Natural killer cell (primary cell): ENCODE results near the gene C1orf159. TPM values are rescaled to one million over a fixed set of nuclear protein-coding genes. Genes with fewer than 3 reads are reported as not detected.

ENCODE experiments used
- ATAC-seq, 3 donors: fragments of 150-1000 bp in 2 of 3; fragments of 200-7000 bp in 1 of 3; cut with Tn5 transposase; 1 replicate in 1 of 3; 2 replicates in 2 of 3; pipeline ENCODE4 v1.10.0; 2021; ENCODE audit warnings: mild to moderate bottlenecking in 2 of 3, moderate library complexity in 2 of 3
- DNase-seq, 2 donors: peaks; one replicate each; pipeline versions ENCODE4 v3.0.0 to v3.0.0-alpha.2; 2013 to 2021; ENCODE audit warnings: mixed read lengths in 1 of 2
- H3K27ac ChIP-seq: one replicate; pipeline ENCODE4 v1.5.1; 2013; ENCODE audit warnings: mild to moderate bottlenecking, low read length
- H3K27me3 ChIP-seq: one replicate; pipeline ENCODE4 v1.6.1; 2013; ENCODE audit warnings: low read length; ENCODE audit not compliant: control insufficient read depth, insufficient read depth
- H3K36me3 ChIP-seq: one replicate; pipeline ENCODE4 v1.6.1; 2013; ENCODE audit warnings: low read length; ENCODE audit not compliant: control insufficient read depth, insufficient read depth
- H3K4me1 ChIP-seq: one replicate; pipeline ENCODE4 v1.6.1; 2013; ENCODE audit warnings: low read length; ENCODE audit not compliant: control insufficient read depth, insufficient read depth
- H3K4me3 ChIP-seq: one replicate; pipeline ENCODE4 v1.5.1; 2013; ENCODE audit warnings: low read length
- H3K9me3 ChIP-seq: one replicate; pipeline ENCODE4 v1.6.1; 2013; ENCODE audit warnings: low read length; ENCODE audit not compliant: control insufficient read depth, insufficient read depth
- H3K27ac Mint-ChIP-seq, 2 donors: one replicate each; pipeline ENCODE4 v1.8.0; 2022; ENCODE audit warnings: mild to moderate bottlenecking in 2 of 2, mixed read lengths in 2 of 2, moderate library complexity in 1 of 2
- H3K27me3 Mint-ChIP-seq, 2 donors: one replicate each; pipeline ENCODE4 v1.8.0; 2022; ENCODE audit warnings: low read depth in 2 of 2, mixed read lengths in 2 of 2
- H3K36me3 Mint-ChIP-seq: one replicate; pipeline ENCODE4 v1.8.0; 2022; ENCODE audit warnings: mixed read lengths
- H3K4me1 Mint-ChIP-seq, 2 donors: one replicate each; pipeline ENCODE4 v1.8.0; 2022; ENCODE audit warnings: mixed read lengths in 2 of 2
- H3K4me3 Mint-ChIP-seq: one replicate; pipeline ENCODE4 v1.8.0; 2022; ENCODE audit warnings: mild to moderate bottlenecking, moderate library complexity, mixed read lengths
- H3K9me3 Mint-ChIP-seq, 2 donors: one replicate each; pipeline ENCODE4 v1.8.0; 2022; ENCODE audit warnings: mixed read lengths in 2 of 2
- CTCF ChIP-seq: fragments of 200-600 bp; IDR thresholded peaks from one replicate; pipeline ENCODE4 v1.8.0; 2022; ENCODE audit warnings: antibody characterized with exemption
- WGBS: methylation state at CpG from one replicate; pipeline ENCODE4 v1.1.7; 2013; ENCODE audit warnings: missing lambda C conversion rate; ENCODE audit not compliant: insufficient coverage; 5-methylcytosine and 5-hydroxymethylcytosine counted together
- intact Hi-C: fragments of 100-400 bp; cut with micrococcal nuclease; formaldehyde crosslinking; loops from one replicate; pipeline ENCODE4 v1.14.2; 2022
- total RNA-seq, 4 donors: library from RNA; stranded (reverse); fragments of 120-200 nt in 1 of 4; gene quantifications; one replicate each; pipeline versions ENCODE4 v1.2.3 to v1.2.4, GENCODE V29; 2013 to 2022

Gene C1orf159
- total RNA-seq, 3 donors from 2014 or later (not counting 1 experiment from before 2014, with no cell fraction given), result 19.6 to 25.1 (median 21.5) TPM

GRCh38 chr1:1046243-1046642 lies 69.6 kb downstream of the C1orf159 start:
- ATAC-seq, result no peak
- 95% methylated on average over 20 of the region's 20 CpGs for WGBS

DNA sequence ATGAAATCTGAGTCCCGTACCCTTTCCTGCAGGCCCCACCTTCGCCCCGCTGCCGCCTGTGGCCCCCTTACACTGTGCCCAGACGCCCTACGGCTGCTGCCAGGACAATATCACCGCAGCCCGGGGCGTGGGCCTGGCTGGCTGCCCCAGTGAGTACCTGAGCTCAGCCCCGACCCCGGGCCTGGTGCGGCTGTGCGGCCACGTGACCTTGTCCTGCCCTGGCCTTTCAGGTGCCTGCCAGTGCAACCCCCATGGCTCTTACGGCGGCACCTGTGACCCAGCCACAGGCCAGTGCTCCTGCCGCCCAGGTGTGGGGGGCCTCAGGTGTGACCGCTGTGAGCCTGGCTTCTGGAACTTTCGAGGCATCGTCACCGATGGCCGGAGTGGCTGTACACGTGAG lies 70.8 kb downstream of the C1orf159 start:
- Histone ChIP-seq H3K27me3 (no peaks in the 10 kb centered on the region), H3K36me3 (no peaks in the 10 kb centered on the region), H3K4me1 (peaks cover 5% of the 10 kb centered on the region), H3K27ac (no peak overlapping the region), H3K9me3 (no peaks in the 10 kb centered on the region), H3K4me3 (no peak overlapping the region)
- ATAC-seq (no peak), DNase-seq (no peak)
- 90% methylated on average over 23 of the region's 23 CpGs for WGBS
- no peaks in the 10 kb centered on the region for H3K9me3 Mint-ChIP-seq
- no peaks in the 10 kb centered on the region for H3K36me3 Mint-ChIP-seq
- no peak overlapping the region for H3K27ac Mint-ChIP-seq
- intact Hi-C loops, result no loop called here
- no peak overlapping the region for H3K4me3 Mint-ChIP-seq
- H3K4me1 Mint-ChIP-seq, result peaks cover 0 to 1% of the 10 kb centered on the region in 2 donors
- H3K27me3 Mint-ChIP-seq, result no peaks in the 10 kb centered on the region
- no peak for TF ChIP-seq CTCF

More at GRCh38 chr1:1046243-1046642, 69.6 kb downstream of the C1orf159 start:
- H3K27ac ChIP-seq, result no peak overlapping the region
- TF ChIP-seq CTCF, result no peak
- no peak for DNase-seq
- H3K9me3 Mint-ChIP-seq, result no peaks in the 10 kb centered on the region
- intact Hi-C loops, result no loop called here
- H3K4me3 Mint-ChIP-seq, result no peak overlapping the region
- no peaks in the 10 kb centered on the region for H3K4me1 ChIP-seq
- no peaks in the 10 kb centered on the region for H3K36me3 ChIP-seq
- H3K27me3 Mint-ChIP-seq, result no peaks in the 10 kb centered on the region
- H3K27ac Mint-ChIP-seq, result no peak overlapping the region
- no peaks in the 10 kb centered on the region for H3K27me3 ChIP-seq
- no peak overlapping the region for H3K4me3 ChIP-seq
- H3K9me3 ChIP-seq, result no peaks in the 10 kb centered on the region
- no peaks in the 10 kb centered on the region for H3K4me1 Mint-ChIP-seq
- no peaks in the 10 kb centered on the region for H3K36me3 Mint-ChIP-seq

- WGBS, result 92% methylated on average over 34 of the region's 34 CpGs
- DNase-seq (peak in 1 of 2 donors; percentile 50), ATAC-seq (no peak)
- no peaks in the 10 kb centered on the region for H3K9me3 ChIP-seq
- intact Hi-C loops, result no loop called here
- H3K4me1 Mint-ChIP-seq, result peaks cover 0 to 7% of the 10 kb centered on the region in 2 donors
- H3K4me1 ChIP-seq, result peaks cover 11% of the 10 kb centered on the region
- no peak overlapping the region for H3K27ac Mint-ChIP-seq
- TF ChIP-seq CTCF, result no peak
- H3K9me3 Mint-ChIP-seq, result no peaks in the 10 kb centered on the region
- no peak overlapping the region for H3K4me3 Mint-ChIP-seq
- H3K4me3 ChIP-seq, result no peak overlapping the region
- no peaks in the 10 kb centered on the region for H3K27me3 ChIP-seq
- no peaks in the 10 kb centered on the region for H3K36me3 Mint-ChIP-seq
- no peaks in the 10 kb centered on the region for H3K27me3 Mint-ChIP-seq
- H3K36me3 ChIP-seq, result no peaks in the 10 kb centered on the region
- no peak overlapping the region for H3K27ac ChIP-seq
Measured at GRCh38 chr1:1044455-1045078, 71.3 kb downstream of the C1orf159 start.

GRCh38 chr1:1043921-1044320 lies 72.0 kb downstream of the C1orf159 start:
- peaks cover 0 to 2% of the 10 kb centered on the region in 2 donors for H3K27me3 Mint-ChIP-seq
- no peaks in the 10 kb centered on the region for H3K36me3 Mint-ChIP-seq
- H3K27ac ChIP-seq, result no peak overlapping the region
- intact Hi-C loops, result no loop called here
- no peak overlapping the region for H3K4me3 ChIP-seq
- no peaks in the 10 kb centered on the region for H3K36me3 ChIP-seq
- peaks cover 2% of the 10 kb centered on the region for H3K27me3 ChIP-seq
- no peak for DNase-seq
- peaks cover 0 to 13% of the 10 kb centered on the region in 2 donors for H3K4me1 Mint-ChIP-seq
- no peak for TF ChIP-seq CTCF
- no peak overlapping the region for H3K4me3 Mint-ChIP-seq
- H3K9me3 ChIP-seq, result no peaks in the 10 kb centered on the region
- H3K9me3 Mint-ChIP-seq, result no peaks in the 10 kb centered on the region
- H3K27ac Mint-ChIP-seq, result no peak overlapping the region
- ATAC-seq, result no peak
- 96% methylated on average over 33 of the region's 33 CpGs for WGBS
- peaks cover 17% of the 10 kb centered on the region for H3K4me1 ChIP-seq
